CD4-positive, alpha-beta memory T cell (primary cell): ENCODE results near the gene IL17REL. TPM values are rescaled to one million over a fixed set of nuclear protein-coding genes. Genes with fewer than 3 reads are reported as not detected.

Experiments used
- CTCF ChIA-PET: fragments of 350-600 bp; sonication (Branson Sonifier 250); formaldehyde crosslinking; loops from one replicate; lab custom pipeline; 2021; ENCODE audit warnings: inconsistent platforms; ENCODE audit not compliant: partially characterized antibody; lab: Charles Lee
- POLR2A ChIA-PET: fragments of 350-600 bp; sonication (Branson Sonifier 250); formaldehyde crosslinking; loops from one replicate; lab custom pipeline; 2021; ENCODE audit not compliant: partially characterized antibody; lab: Charles Lee
- DNase-seq, 5 donors: peaks; one replicate each; pipeline versions ENCODE4 v3.0.0 to v3.0.0-alpha.2; 2020 to 2022; ENCODE audit warnings: mixed read lengths in 1 of 5
- H3K27ac ChIP-seq: one replicate; pipeline ENCODE4 v1.7.0; 2013; ENCODE audit warnings: low read depth, low read length
- H3K27me3 ChIP-seq: 2 replicates; pipeline ENCODE4 v1.7.0; 2013; ENCODE audit warnings: mild to moderate bottlenecking, low read length, moderate library complexity; ENCODE audit not compliant: insufficient read depth
- H3K36me3 ChIP-seq: 2 replicates; pipeline ENCODE4 v1.7.0; 2013; ENCODE audit warnings: mild to moderate bottlenecking, low read length, moderate library complexity; ENCODE audit not compliant: insufficient read depth
- H3K4me1 ChIP-seq: 2 replicates; pipeline ENCODE4 v1.7.0; 2013; ENCODE audit warnings: mild to moderate bottlenecking, low read length, moderate library complexity; ENCODE audit not compliant: insufficient read depth
- H3K4me3 ChIP-seq, 2 donors: one replicate each; pipeline ENCODE4 v1.7.0; 2013; ENCODE audit warnings: low read length in 2 of 2, mild to moderate bottlenecking in 1 of 2
- H3K9me3 ChIP-seq, 2 donors: one replicate each; pipeline ENCODE4 v1.7.0; 2013; ENCODE audit warnings: low read length in 2 of 2, control low read depth in 1 of 2; ENCODE audit not compliant: control insufficient read depth in 1 of 2
- H3K27ac Mint-ChIP-seq, 7 donors: one replicate each; pipeline ENCODE4 v1.8.0; 2020 to 2021; ENCODE audit warnings: mixed read lengths in 7 of 7, mild to moderate bottlenecking in 6 of 7, inconsistent platforms in 3 of 7, moderate library complexity in 3 of 7
- H3K27me3 Mint-ChIP-seq, 2 donors: one replicate each; pipeline ENCODE4 v1.8.0; 2020 to 2021; ENCODE audit warnings: mixed read lengths in 2 of 2
- H3K36me3 Mint-ChIP-seq, 2 donors: one replicate each; pipeline ENCODE4 v1.8.0; 2020 to 2021; ENCODE audit warnings: mixed read lengths in 2 of 2, inconsistent platforms in 1 of 2, mild to moderate bottlenecking in 1 of 2
- H3K4me1 Mint-ChIP-seq, 4 donors: one replicate each; pipeline ENCODE4 v1.8.0; 2020 to 2021; ENCODE audit warnings: mixed read lengths in 4 of 4, mild to moderate bottlenecking in 1 of 4
- H3K4me3 Mint-ChIP-seq, 8 donors: one replicate each; pipeline ENCODE4 v1.8.0; 2020 to 2021; ENCODE audit warnings: mixed read lengths in 8 of 8, mild to moderate bottlenecking in 7 of 8, moderate library complexity in 6 of 8, inconsistent platforms in 3 of 8
- H3K9me3 Mint-ChIP-seq, 8 donors: one replicate each; pipeline ENCODE4 v1.8.0; 2020 to 2021; ENCODE audit warnings: mixed read lengths in 8 of 8, mild to moderate bottlenecking in 5 of 8, inconsistent platforms in 3 of 8, moderate library complexity in 1 of 8
- intact Hi-C: fragments of 100-400 bp; cut with micrococcal nuclease; formaldehyde crosslinking; loops from one replicate; pipeline ENCODE4 v1.15.1; 2023
- polyA plus RNA-seq, 2 donors: library from polyadenylated mRNA; unstranded; fragments of 300-500 nt; fragmentation: Illumina TruSeq; gene quantifications; one replicate each; pipeline ENCODE4 v1.2.3, GENCODE V29; 2021
- total RNA-seq, 2 experiments: library from RNA; stranded (reverse); gene quantifications; one replicate each; pipeline ENCODE4 v1.2.3, GENCODE V29; 2021

Gene IL17REL
- total and polyA plus RNA-seq, 4 experiments from 2014 or later, result not detected

GRCh38 chr22:50007057-50007511, 5.5 kb downstream of the IL17REL start:
- Histone ChIP-seq H3K36me3 (no peaks in the 10 kb centered on the region), H3K9me3 (no peaks in the 10 kb centered on the region), H3K4me3 (no peak overlapping the region), H3K4me1 (peaks cover 17% of the 10 kb centered on the region), H3K27ac (no peak overlapping the region), H3K27me3 (no peaks in the 10 kb centered on the region)
- Mint-ChIP-seq H3K4me3 (no peak overlapping the region), H3K9me3 (no peaks in the 10 kb centered on the region), H3K36me3 (no peaks in the 10 kb centered on the region), H3K27me3 (peaks cover 1 to 10% of the 10 kb centered on the region in 2 donors), H3K4me1 (peaks cover 5 to 18% (median 11%) of the 10 kb centered on the region in 4 donors), H3K27ac (no peak overlapping the region)
- ChIA-PET CTCF (interaction anchor here (1.3 kb wide), 1 partner anchor 23 kb away, joined by 3 read pairs; no protein-coding TSS in a partner anchor), POLR2A (no interaction called here)
- intact Hi-C loops, result no loop called here
- peak in 1 of 5 donors; percentile 17 for DNase-seq

GRCh38 chr22:50004918-50005317, 7.6 kb downstream of the IL17REL start:
- CTCF ChIA-PET, result interaction anchor here (1.1 to 1.2 kb wide), 2 partner anchors 9 to 11 kb away, joined by 3 to 5 read pairs; no protein-coding TSS in a partner anchor
- Histone ChIP-seq H3K27me3 (no peaks in the 10 kb centered on the region), H3K36me3 (no peaks in the 10 kb centered on the region), H3K4me1 (peaks cover under 1% of the 10 kb centered on the region), H3K4me3 (no peak overlapping the region), H3K27ac (no peak overlapping the region), H3K9me3 (no peaks in the 10 kb centered on the region)
- intact Hi-C loops, result no loop called here
- no peaks in the 10 kb centered on the region for H3K9me3 Mint-ChIP-seq
- POLR2A ChIA-PET, result no interaction called here
- H3K4me3 Mint-ChIP-seq, result no peak overlapping the region
- H3K4me1 Mint-ChIP-seq, result peaks cover 0 to 10% (median 3%) of the 10 kb centered on the region in 4 donors
- peak overlapping the region in 1 of 7 donors; percentile 20 for H3K27ac Mint-ChIP-seq
- no peak for DNase-seq
- H3K36me3 Mint-ChIP-seq, result no peaks in the 10 kb centered on the region
- H3K27me3 Mint-ChIP-seq, result peaks cover 0 to 5% of the 10 kb centered on the region in 2 donors

DNA sequence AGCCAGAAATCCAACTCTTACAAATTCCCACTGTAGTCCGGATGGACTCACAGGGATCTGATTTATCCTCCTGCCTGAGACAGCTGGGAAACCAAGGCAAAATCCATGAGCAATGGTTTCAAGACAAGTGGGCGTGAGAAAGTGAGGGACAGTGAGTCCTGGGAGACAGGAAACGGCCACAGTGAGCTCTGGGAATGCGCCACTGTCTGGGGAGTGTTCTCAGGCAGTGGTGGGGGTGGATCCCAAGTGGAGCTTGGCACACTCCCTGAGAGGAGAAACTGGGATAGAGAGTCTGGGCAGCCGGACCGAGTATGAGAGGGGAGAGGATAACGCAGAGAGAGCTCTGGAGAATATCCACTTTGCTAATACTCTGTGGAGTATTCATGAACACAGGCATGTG, 9.8 kb downstream of the IL17REL start:
- peak overlapping the region in 1 of 7 donors; percentile 79 for H3K27ac Mint-ChIP-seq
- H3K4me3 Mint-ChIP-seq, result no peak overlapping the region
- ChIA-PET CTCF (no interaction called here), POLR2A (no interaction called here)
- H3K27me3 ChIP-seq, result no peaks in the 10 kb centered on the region
- no peak overlapping the region for H3K4me3 ChIP-seq
- no peaks in the 10 kb centered on the region for H3K36me3 ChIP-seq
- no peaks in the 10 kb centered on the region for H3K9me3 Mint-ChIP-seq
- peaks cover 0 to 10% (median 5%) of the 10 kb centered on the region in 4 donors for H3K4me1 Mint-ChIP-seq
- peaks cover 4 to 12% of the 10 kb centered on the region in 2 donors for H3K27me3 Mint-ChIP-seq
- no peak for DNase-seq
- no peak overlapping the region for H3K27ac ChIP-seq
- intact Hi-C loops, result no loop called here
- no peaks in the 10 kb centered on the region for H3K4me1 ChIP-seq
- H3K36me3 Mint-ChIP-seq, result no peaks in the 10 kb centered on the region
- no peaks in the 10 kb centered on the region for H3K9me3 ChIP-seq

GRCh38 chr22:50001388-50002231, 11.0 kb downstream of the IL17REL start:
- CTCF ChIA-PET, result interaction anchor here (0.6 kb wide), 1 partner anchor 423 kb away, joined by 3 read pairs; no protein-coding TSS in a partner anchor
- Histone ChIP-seq H3K36me3 (no peaks in the 10 kb centered on the region), H3K4me1 (no peaks in the 10 kb centered on the region), H3K27me3 (no peaks in the 10 kb centered on the region), H3K4me3 (no peak overlapping the region), H3K9me3 (no peaks in the 10 kb centered on the region), H3K27ac (no peak overlapping the region)
- POLR2A ChIA-PET, result no interaction called here
- peaks cover 0 to 10% (median 5%) of the 10 kb centered on the region in 4 donors for H3K4me1 Mint-ChIP-seq
- no peaks in the 10 kb centered on the region for H3K9me3 Mint-ChIP-seq
- no peak overlapping the region for H3K4me3 Mint-ChIP-seq
- intact Hi-C loops, result no loop called here
- peaks cover 4 to 12% of the 10 kb centered on the region in 2 donors for H3K27me3 Mint-ChIP-seq
- H3K27ac Mint-ChIP-seq, result peak overlapping the region in 1 of 7 donors; percentile 46
- H3K36me3 Mint-ChIP-seq, result no peaks in the 10 kb centered on the region
- DNase-seq, result no peak

- DNase-seq, result no peak
- Mint-ChIP-seq H3K9me3 (no peaks in the 10 kb centered on the region), H3K4me3 (no peak overlapping the region), H3K4me1 (peaks cover 0 to 10% (median 5%) of the 10 kb centered on the region in 4 donors), H3K27ac (peak overlapping the region in 1 of 7 donors; percentile 22), H3K27me3 (peaks cover 4 to 12% of the 10 kb centered on the region in 2 donors), H3K36me3 (no peaks in the 10 kb centered on the region)
- Histone ChIP-seq H3K27me3 (no peaks in the 10 kb centered on the region), H3K27ac (no peak overlapping the region), H3K4me1 (no peaks in the 10 kb centered on the region), H3K9me3 (no peaks in the 10 kb centered on the region), H3K36me3 (no peaks in the 10 kb centered on the region), H3K4me3 (no peak overlapping the region)
- ChIA-PET POLR2A (interaction anchor here (0.8 kb wide), 1 partner anchor 83 kb away, joined by 3 read pairs; no protein-coding TSS in a partner anchor), CTCF (no interaction called here)
- intact Hi-C loops, result no loop called here
These were observed 11.8 kb downstream of the IL17REL start for GRCh38 chr22:50000587-50001387.

- no peaks in the 10 kb centered on the region for H3K36me3 Mint-ChIP-seq
- H3K4me1 Mint-ChIP-seq, result peaks cover 0 to 10% (median 6%) of the 10 kb centered on the region in 4 donors
- H3K4me3 ChIP-seq, result no peak overlapping the region
- intact Hi-C loops, result no loop called here
- no peaks in the 10 kb centered on the region for H3K36me3 ChIP-seq
- no peaks in the 10 kb centered on the region for H3K9me3 ChIP-seq
- H3K27me3 ChIP-seq, result no peaks in the 10 kb centered on the region
- H3K9me3 Mint-ChIP-seq, result no peaks in the 10 kb centered on the region
- no peak for DNase-seq
- peaks cover 4 to 12% of the 10 kb centered on the region in 2 donors for H3K27me3 Mint-ChIP-seq
- no peak overlapping the region for H3K27ac Mint-ChIP-seq
- no peaks in the 10 kb centered on the region for H3K4me1 ChIP-seq
- ChIA-PET POLR2A (interaction anchor here (0.8 kb wide), 1 partner anchor 83 kb away, joined by 3 read pairs; no protein-coding TSS in a partner anchor), CTCF (no interaction called here)
- no peak overlapping the region for H3K27ac ChIP-seq
- no peak overlapping the region for H3K4me3 Mint-ChIP-seq
These were observed 12.5 kb downstream of the IL17REL start for GRCh38 chr22:49999946-50000586.
